Measurements from ENCODE around the gene ZBTB7B. TPM values are rescaled to one million over a fixed set of nuclear protein-coding genes. Genes with fewer than 3 reads are reported as not detected.

ZBTB7B gene
- total RNA-seq, 3 donors from 2014 or later = 45.6 to 82.5 (median 53.4) TPM

DNA sequence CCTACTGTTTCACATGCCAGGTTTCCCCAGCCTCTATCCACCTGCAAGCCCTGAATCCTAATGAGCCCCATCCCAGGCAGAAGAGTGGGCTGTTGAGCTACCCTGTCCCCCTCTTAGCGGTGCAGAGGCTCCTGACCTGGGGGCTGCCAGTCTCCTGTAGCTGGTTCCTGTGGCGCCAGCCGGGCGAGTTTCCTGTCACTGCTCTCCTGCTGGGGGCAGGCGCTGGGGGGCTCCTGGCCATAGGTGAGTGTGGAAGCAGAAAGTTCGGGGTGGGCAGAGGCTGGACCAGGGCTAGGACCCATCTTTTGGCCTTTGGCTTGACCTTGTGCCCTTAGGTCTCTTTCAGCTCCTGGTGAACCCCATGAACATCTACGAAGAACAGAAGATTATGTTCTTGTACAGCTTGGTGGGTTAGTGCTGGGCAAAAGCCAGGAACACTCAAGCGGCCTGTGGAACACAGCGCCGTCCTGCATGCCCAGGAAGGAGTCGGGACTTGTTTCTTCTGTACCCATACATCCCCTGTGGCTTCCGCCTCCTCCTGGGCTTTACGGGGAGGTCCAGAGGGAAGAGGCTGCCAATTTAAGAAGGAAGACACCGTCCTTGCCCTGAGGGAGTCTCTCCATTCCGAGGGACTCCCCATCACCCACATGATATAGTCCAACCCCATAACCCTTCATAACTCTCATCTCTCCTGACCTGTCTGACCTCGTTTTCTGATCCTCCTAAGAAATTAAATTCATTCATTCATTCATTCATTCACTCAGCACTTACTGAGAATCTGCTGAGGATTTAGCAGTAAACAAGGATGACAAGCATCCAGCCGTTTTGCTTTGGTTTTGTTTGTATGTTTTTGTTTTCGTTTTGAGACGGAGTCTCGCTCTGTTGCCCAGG is 32.0 kb downstream of the ZBTB7B start:
- H3K27me3 ChIP-seq = no peaks in the 10 kb centered on the region
- DNase-seq (ENCODE audit: low spot score in 2 of 2) = no peak
- intact Hi-C loops (cut with DNase I; ENCODE audit: low total_unique reads) = no loop called here
- TF ChIP-seq POLR2A (IDR thresholded peaks at IDR 0.05) (no peak), POLR2AphosphoS5 (IDR thresholded peaks at IDR 0.05) (no peak), CTCF (IDR thresholded peaks at IDR 0.05) (no peak)
- no peak overlapping the region for H3K27ac ChIP-seq
- H3K36me3 ChIP-seq = no peaks in the 10 kb centered on the region
- H3K4me1 ChIP-seq = peaks cover 0 to 8% of the 10 kb centered on the region in 2 donors
- H3K9me3 ChIP-seq = no peaks in the 10 kb centered on the region
- no peak overlapping the region for H3K4me3 ChIP-seq

- Histone ChIP-seq H3K27ac (peak overlapping the region in 1 of 2 donors; percentile 21), H3K4me3 (no peak overlapping the region), H3K9me3 (no peaks in the 10 kb centered on the region), H3K36me3 (no peaks in the 10 kb centered on the region), H3K27me3 (no peaks in the 10 kb centered on the region), H3K4me1 (peaks cover 0 to 8% of the 10 kb centered on the region in 2 donors)
- intact Hi-C loops (cut with DNase I; ENCODE audit: low total_unique reads) = no loop called here
- TF ChIP-seq POLR2A (IDR thresholded peaks at IDR 0.05) (no peak), POLR2AphosphoS5 (IDR thresholded peaks at IDR 0.05) (no peak), CTCF (IDR thresholded peaks at IDR 0.05) (no peak)
- DNase-seq (ENCODE audit: low spot score in 2 of 2) = no peak
These were observed 33.3 kb downstream of the ZBTB7B start for GRCh38 chr1:155035936-155036335.

- Histone ChIP-seq H3K9me3 (no peaks in the 10 kb centered on the region), H3K27ac (peak overlapping the region in 1 of 2 donors; percentile 90), H3K27me3 (no peaks in the 10 kb centered on the region), H3K4me1 (peaks cover 0 to 8% of the 10 kb centered on the region in 2 donors), H3K4me3 (no peak overlapping the region), H3K36me3 (no peaks in the 10 kb centered on the region)
- intact Hi-C loops (cut with DNase I; ENCODE audit: low total_unique reads) = no loop called here
- no peak for TF ChIP-seq POLR2AphosphoS5 (IDR thresholded peaks at IDR 0.05)
- TF ChIP-seq POLR2A (IDR thresholded peaks at IDR 0.05) = no peak
- TF ChIP-seq CTCF (IDR thresholded peaks at IDR 0.05) = no peak
- no peak for DNase-seq (ENCODE audit: low spot score in 2 of 2)
These were observed 34.4 kb downstream of the ZBTB7B start for GRCh38 chr1:155037043-155037442.

GRCh38 chr1:155037851-155038441 is 35.3 kb downstream of the ZBTB7B start:
- intact Hi-C loops (cut with DNase I; ENCODE audit: low total_unique reads) = no loop called here
- H3K27ac ChIP-seq = peak overlapping the region; percentile 75 to 90

More at GRCh38 chr1:155037851-155038441, 35.3 kb downstream of the ZBTB7B start:
- Histone ChIP-seq H3K4me1 (peaks cover 0 to 8% of the 10 kb centered on the region in 2 donors), H3K36me3 (no peaks in the 10 kb centered on the region), H3K27me3 (no peaks in the 10 kb centered on the region), H3K4me3 (no peak overlapping the region), H3K9me3 (no peaks in the 10 kb centered on the region)
- peak in 1 of 2 donors; percentile 87 for DNase-seq (ENCODE audit: low spot score in 2 of 2)
- TF ChIP-seq POLR2A (IDR thresholded peaks at IDR 0.05) = no peak
- no peak for TF ChIP-seq CTCF (IDR thresholded peaks at IDR 0.05)
- peak in 1 of 3 donors; percentile 50 for TF ChIP-seq POLR2AphosphoS5 (IDR thresholded peaks at IDR 0.05)
